Measurements from ENCODE around the gene CCN2. TPM values are rescaled to one million over a fixed set of nuclear protein-coding genes. Genes with fewer than 3 reads are reported as not detected.
A peak's percentile ranks its signal among the peaks of the same experiment; 100 is the strongest.

CCN2 gene
- total RNA-seq, 3 donors from 2014 or later = 17.1 to 39.7 (median 39.4) TPM

DNA sequence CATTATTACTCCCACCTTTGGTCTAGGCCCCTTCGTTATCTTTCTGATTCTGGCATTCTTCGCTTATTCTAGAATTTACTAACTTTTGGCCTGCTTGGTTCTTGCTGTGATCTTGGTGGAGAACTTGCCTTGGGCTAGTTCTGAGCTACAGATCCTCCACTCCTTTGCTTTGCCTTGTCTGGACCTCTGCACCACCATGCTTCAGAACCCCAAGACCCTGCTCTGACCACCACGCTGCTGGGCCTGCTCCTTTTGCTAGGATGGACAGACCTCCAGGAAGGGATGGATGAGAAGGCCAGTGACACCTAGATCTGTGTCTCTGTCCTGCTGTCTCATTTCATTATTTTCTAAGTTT, 30.4 kb upstream of the CCN2 start:
- intact Hi-C loops (cut with DNase I, micrococcal nuclease) = no loop called here
- DNase-seq (no peak), ATAC-seq (no peak)
- Histone ChIP-seq H3K4me3 (no peak overlapping the region), H3K9me3 (no peaks in the 10 kb centered on the region), H3K36me3 (ENCODE audit: low read depth) (no peaks in the 10 kb centered on the region), H3K4me1 (ENCODE audit: low read depth) (peaks cover 15% of the 10 kb centered on the region)
- TF ChIP-seq, protein P1, sequence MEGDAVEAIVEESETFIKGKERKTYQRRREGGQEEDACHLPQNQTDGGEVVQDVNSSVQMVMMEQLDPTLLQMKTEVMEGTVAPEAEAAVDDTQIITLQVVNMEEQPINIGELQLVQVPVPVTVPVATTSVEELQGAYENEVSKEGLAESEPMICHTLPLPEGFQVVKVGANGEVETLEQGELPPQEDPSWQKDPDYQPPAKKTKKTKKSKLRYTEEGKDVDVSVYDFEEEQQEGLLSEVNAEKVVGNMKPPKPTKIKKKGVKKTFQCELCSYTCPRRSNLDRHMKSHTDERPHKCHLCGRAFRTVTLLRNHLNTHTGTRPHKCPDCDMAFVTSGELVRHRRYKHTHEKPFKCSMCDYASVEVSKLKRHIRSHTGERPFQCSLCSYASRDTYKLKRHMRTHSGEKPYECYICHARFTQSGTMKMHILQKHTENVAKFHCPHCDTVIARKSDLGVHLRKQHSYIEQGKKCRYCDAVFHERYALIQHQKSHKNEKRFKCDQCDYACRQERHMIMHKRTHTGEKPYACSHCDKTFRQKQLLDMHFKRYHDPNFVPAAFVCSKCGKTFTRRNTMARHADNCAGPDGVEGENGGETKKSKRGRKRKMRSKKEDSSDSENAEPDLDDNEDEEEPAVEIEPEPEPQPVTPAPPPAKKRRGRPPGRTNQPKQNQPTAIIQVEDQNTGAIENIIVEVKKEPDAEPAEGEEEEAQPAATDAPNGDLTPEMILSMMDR (IDR thresholded peaks at IDR 0.05) = no peak

DNA sequence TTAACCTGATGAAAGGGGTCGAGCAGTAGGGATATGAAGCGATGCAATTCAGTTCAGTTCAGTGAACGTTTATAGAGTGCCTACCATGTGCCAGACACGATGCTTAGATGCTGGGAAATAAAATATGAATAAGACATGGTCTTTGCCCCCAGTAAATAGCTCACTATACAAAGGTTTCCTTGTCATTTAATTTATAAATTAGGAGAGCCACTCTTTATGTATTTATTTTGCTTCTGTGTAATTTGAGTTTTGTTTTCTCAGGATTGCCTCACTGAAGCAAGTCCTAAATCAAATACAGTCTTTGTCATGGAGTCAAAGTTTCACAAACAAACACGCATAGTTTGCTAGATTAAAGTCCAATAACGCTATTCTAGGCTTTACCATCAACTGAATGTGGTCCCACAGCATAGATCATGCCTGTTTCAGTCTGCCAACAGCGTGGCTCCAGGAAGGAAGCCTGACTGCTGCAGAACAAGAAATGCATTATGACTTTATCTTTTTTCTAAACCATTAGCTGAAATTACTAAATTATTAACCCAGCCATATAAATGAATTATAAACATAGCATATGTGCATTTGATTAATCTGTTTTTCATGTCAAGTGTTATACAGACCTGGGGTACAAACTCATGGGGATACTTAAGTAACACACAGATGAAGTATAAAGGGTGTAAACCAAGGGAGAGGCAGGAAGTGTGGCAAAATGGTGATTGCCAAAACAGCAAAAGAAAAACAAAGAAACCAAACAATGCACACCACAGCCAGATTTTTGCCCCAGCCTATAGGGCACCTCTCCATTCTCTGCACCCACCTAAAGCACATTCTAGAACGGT, 29.8 kb upstream of the CCN2 start:
- DNase-seq = peak in 2 of 3 donors; percentile 40 to 43
- Histone ChIP-seq H3K4me1 (ENCODE audit: low read depth) (peaks cover 15% of the 10 kb centered on the region), H3K36me3 (ENCODE audit: low read depth) (no peaks in the 10 kb centered on the region), H3K9me3 (no peaks in the 10 kb centered on the region), H3K4me3 (no peak overlapping the region)
- intact Hi-C loops (cut with DNase I, micrococcal nuclease) = no loop called here
- ATAC-seq = peak; percentile 91
- TF ChIP-seq, protein P1 (IDR thresholded peaks at IDR 0.05) = no peak

DNA sequence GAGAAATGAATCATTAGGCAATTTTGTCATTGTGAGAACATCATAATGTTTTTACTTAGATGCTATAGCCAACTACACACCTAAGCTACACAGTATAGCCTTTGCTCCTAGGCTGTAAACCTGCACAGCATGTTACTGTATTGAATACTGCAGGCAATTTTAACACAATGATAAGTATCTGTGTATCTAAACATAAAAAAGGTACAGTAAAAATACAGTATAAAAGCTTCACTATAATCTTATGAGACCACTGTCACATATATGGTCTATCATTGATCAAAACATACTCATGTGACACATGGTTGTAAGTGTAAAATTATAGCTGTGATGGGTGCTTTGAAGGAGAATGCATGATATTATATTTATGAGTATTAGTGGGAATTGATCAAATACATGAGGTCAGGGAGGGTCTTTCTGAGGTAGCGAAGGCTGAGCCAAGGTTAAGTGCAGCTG, 29.2 kb upstream of the CCN2 start:
- peaks cover 15% of the 10 kb centered on the region for H3K4me1 ChIP-seq (ENCODE audit: low read depth)
- TF ChIP-seq, protein P1 (IDR thresholded peaks at IDR 0.05) = no peak
- intact Hi-C loops (cut with DNase I, micrococcal nuclease) = no loop called here
- no peaks in the 10 kb centered on the region for H3K36me3 ChIP-seq (ENCODE audit: low read depth)
- ATAC-seq = peak; percentile 62
- no peaks in the 10 kb centered on the region for H3K9me3 ChIP-seq
- H3K4me3 ChIP-seq = no peak overlapping the region
- DNase-seq = no peak

DNA sequence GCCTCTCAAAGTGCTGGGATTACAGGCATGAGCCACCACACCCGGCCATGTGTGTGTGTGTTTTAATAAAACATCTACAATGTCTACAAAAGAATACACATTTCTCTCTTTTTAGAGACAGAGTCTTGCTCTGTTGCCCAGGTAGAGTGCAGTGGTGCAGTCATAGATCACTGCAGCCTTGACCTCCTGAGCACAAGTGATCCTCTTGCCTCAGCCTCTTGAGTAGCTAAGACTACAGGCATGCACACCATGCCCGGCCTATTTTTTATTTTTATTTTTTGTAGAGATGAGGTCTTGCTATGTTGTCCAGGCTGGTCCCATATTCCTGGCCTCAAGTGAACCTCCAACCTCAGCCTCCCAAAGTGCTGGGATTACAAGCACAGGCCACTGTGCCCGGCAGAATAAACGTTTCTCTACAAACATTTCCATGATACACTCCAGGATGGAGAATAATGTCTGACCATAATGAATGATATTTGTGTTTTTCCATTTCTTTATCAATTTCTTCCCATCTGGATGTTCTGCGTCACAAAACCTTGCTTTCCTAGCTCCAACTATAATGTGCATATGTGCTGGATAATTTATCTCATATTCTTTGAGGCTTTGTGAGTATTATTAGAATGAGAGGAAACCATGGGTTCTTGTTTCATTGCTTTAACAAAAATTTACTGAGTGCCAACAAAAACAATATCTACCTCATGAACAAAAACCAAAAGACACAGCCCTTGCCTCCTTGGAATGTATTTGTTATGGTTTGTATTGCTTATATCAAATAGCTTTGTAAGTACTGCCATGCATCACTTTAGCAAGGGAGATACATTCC, 28.6 kb upstream of the CCN2 start:
- Histone ChIP-seq H3K36me3 (ENCODE audit: low read depth) (no peaks in the 10 kb centered on the region), H3K9me3 (no peaks in the 10 kb centered on the region), H3K4me1 (ENCODE audit: low read depth) (peaks cover 15% of the 10 kb centered on the region), H3K4me3 (no peak overlapping the region)
- DNase-seq = no peak
- intact Hi-C loops (cut with DNase I, micrococcal nuclease) = no loop called here
- ATAC-seq = no peak
- TF ChIP-seq, protein P1 (IDR thresholded peaks at IDR 0.05) = no peak

DNA sequence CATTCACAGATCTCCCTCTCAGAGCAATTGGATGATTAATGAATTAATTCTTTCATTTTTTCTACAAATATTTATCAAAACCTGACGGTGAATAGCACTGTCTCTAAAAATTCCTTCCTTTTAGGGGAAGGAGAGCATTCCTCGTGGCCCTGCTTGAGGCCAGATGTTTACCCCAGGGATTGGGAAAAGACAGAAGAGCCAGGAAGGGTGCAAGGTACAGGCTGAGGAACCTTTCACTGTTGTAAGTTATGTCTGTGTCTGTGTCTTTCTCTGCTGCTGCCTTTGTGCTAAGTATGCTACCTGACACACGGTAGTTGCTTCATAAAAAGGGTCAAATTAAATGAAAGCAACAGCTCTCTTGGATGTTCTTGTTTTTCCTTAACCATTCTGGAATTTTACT, 27.4 kb upstream of the CCN2 start:
- H3K9me3 ChIP-seq = no peaks in the 10 kb centered on the region
- DNase-seq = no peak
- intact Hi-C loops (cut with DNase I, micrococcal nuclease) = no loop called here
- TF ChIP-seq, protein P1 (IDR thresholded peaks at IDR 0.05) = no peak
- H3K4me1 ChIP-seq (ENCODE audit: low read depth) = peaks cover 15% of the 10 kb centered on the region
- no peak for ATAC-seq
- H3K4me3 ChIP-seq = no peak overlapping the region
- no peaks in the 10 kb centered on the region for H3K36me3 ChIP-seq (ENCODE audit: low read depth)
